Coronary artery (tissue), 2 donors: ENCODE measurements around the gene LEO1.

Experiments used
- DNase-seq: peaks from one replicate; pipeline ENCODE4 v3.0.0-alpha.2; 2017; ENCODE audit warnings: low spot score
- H3K27ac ChIP-seq, 2 donors: fragments of 200-600 bp; sonication (generic); one replicate each; pipeline ENCODE4 v1.5.1; 2016 to 2019
- H3K4me3 ChIP-seq: fragments of 200-600 bp; sonication (generic); 2 replicates; pipeline ENCODE4 v1.5.1; 2016; ENCODE audit warnings: mild to moderate bottlenecking, moderate library complexity
- CTCF ChIP-seq: fragments of 200-600 bp; sonication (generic); IDR thresholded peaks from one replicate; pipeline ENCODE4 v1.5.1; 2019; ENCODE audit warnings: antibody characterized with exemption

LEO1 gene

DNA sequence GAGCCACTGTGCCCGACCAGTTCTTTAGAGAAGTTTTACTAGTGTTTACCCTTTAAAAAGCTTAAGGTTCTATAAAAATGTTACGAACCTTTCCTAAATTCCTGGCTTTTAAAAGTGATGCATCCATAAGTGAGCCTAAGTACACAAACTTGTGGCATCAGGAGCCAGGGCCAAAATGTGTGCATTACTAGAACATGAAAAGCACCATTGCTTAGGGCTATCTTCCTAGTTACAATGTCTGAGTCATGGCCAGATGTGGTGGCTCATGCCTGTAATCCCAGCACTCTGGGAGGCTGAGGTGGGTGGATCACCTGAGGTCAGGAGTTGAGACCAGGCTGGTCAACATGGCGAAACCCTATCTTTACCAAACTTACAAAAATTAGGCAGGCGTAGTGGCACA, 39.9 kb downstream of the LEO1 start:
- H3K4me3 ChIP-seq = no peak overlapping the region
- no peak overlapping the region for H3K27ac ChIP-seq
- TF ChIP-seq CTCF = no peak
- DNase-seq = no peak

DNA sequence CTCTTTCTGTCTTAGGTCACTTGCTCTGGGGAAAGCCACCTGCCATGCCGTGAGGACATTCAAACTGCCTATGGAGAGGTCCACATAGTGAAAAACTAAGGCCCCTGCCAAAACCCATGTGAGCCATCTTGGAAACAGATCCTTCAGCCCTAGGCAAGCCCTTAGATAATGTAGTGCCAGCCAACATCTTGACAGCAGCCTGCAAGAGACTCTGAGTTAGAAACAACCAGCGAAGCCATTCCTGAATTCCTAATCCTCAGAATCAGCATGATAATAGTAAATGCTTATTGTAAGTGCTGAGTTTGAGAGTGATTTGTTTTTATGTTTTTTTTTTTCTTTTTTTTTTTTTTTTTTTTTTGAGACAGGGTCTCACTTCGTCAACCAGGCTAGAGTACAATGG, 40.6 kb downstream of the LEO1 start:
- H3K27ac ChIP-seq = no peak overlapping the region
- no peak for DNase-seq
- no peak overlapping the region for H3K4me3 ChIP-seq
- no peak for TF ChIP-seq CTCF

DNA sequence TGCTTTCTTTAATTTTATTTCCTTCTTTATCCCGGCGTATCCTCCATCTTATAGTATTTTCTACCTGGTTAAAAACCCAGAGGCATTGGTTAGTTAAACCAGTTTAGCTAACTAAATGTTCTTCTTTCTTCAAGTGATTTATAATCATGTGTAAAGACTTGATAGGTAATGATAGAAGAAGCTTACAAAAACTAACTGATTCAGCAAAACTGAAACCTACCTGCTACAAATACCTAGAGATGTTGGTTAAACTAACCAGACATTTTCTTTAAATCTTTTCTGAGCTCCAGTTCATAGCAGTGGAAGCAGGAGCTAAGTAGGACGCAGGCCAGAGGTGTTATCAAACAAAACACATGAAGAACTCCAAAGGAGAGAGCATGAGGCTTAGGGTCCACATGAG, 44.8 kb downstream of the LEO1 start:
- Histone ChIP-seq H3K4me3 (no peak overlapping the region), H3K27ac (no peak overlapping the region)
- no peak for DNase-seq
- no peak for TF ChIP-seq CTCF

- no peak for TF ChIP-seq CTCF
- no peak for DNase-seq
- H3K4me3 ChIP-seq = no peak overlapping the region
- no peak overlapping the region for H3K27ac ChIP-seq
Measured at GRCh38 chr15:51924156-51925068, 47.2 kb downstream of the LEO1 start.

GRCh38 chr15:51917493-51917892, 54.1 kb downstream of the LEO1 start:
- Histone ChIP-seq H3K27ac (no peak overlapping the region), H3K4me3 (no peak overlapping the region)
- no peak for TF ChIP-seq CTCF
- DNase-seq = no peak

- no peak for DNase-seq
- TF ChIP-seq CTCF = no peak
Measured at GRCh38 chr15:51912528-51912927, 59.0 kb downstream of the LEO1 start.

GRCh38 chr15:51909584-51909983, 62.0 kb downstream of the LEO1 start:
- no peak for DNase-seq
- no peak overlapping the region for H3K4me3 ChIP-seq
- H3K27ac ChIP-seq = no peak overlapping the region
- TF ChIP-seq CTCF = no peak

More at GRCh38 chr15:51912528-51912927, 59.0 kb downstream of the LEO1 start:
- Histone ChIP-seq H3K4me3 (no peak overlapping the region), H3K27ac (no peak overlapping the region)
